ENCODE data around the gene REG1B. TPM values are rescaled to one million over a fixed set of nuclear protein-coding genes. Genes with fewer than 3 reads are reported as not detected.
"Not testable (repeated sequence)": the region's sequence is repeated elsewhere in the genome, so short reads cannot be mapped to it uniquely, and the experiment has no call there.

REG1B gene
- total RNA-seq, 1 donor from 2014 or later, result not detected

GRCh38 chr2:79084495-79085135, 3.2 kb downstream of the REG1B start:
- no peak for DNase-seq (ENCODE audit: low read depth, low spot score)

DNA sequence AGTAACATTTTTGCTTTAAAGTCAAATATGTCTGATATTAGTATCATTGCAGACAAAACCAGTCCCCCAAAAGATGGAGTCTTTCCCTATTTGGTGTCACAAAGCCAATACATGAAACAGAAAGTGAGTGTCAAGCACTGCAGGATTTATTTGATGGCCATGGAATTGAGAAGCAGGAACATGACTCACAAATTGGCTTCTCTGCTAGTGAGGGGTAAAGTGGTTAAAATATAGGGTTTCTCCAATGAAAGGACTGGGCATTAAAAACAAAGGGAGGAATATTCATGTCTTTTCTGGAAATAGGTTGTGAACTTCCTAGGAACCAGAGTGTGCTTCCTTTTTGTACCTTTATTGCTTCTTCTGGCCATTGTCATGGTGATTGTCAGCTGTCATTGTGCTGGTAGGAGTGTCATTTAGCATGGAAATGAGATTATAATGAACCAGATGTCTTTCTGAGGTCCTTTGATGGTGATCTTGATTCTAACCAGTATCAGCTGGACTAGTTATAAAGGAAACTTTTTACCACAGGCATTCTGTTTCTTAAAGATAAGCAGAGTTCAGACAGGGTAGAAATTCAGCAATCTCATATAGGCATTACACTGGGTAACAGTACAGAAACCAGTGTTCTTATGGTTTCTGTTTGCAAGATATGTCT, 4.1 kb downstream of the REG1B start:
- DNase-seq (ENCODE audit: low read depth, low spot score), result no peak

- no peak for DNase-seq (ENCODE audit: low read depth, low spot score)
Measured at GRCh38 chr2:79082987-79083386, 4.8 kb downstream of the REG1B start.

- no peak for DNase-seq (ENCODE audit: low read depth, low spot score)
Measured at GRCh38 chr2:79071078-79071477, 16.7 kb downstream of the REG1B start.

- DNase-seq (ENCODE audit: low read depth, low spot score), result no peak
Measured at GRCh38 chr2:79065201-79065600, 22.6 kb downstream of the REG1B start.

- not testable (repeated sequence) for DNase-seq (ENCODE audit: low read depth, low spot score)
Measured at GRCh38 chr2:79054769-79055168, 33.0 kb downstream of the REG1B start.

DNA sequence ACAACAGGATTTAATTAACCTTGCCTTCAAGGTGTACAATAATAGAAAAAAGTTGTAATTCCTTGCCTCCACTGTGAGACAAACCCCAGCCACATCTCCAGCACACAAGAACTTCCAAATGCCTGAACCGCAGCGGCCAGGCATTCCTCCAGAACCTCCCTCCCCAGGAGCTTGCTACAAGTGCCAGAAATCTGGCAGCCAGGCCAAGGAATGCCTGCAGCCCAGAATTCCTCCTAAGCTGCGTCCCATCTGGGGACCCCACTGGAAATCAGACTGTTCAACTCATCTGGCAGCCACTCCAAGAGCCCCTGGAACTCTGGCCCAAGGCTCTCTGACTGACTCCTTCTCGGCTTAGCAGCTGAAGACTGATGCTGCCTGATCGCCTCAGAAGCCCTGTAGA, 34.3 kb downstream of the REG1B start:
- DNase-seq (ENCODE audit: low read depth, low spot score), result not testable (repeated sequence)

GRCh38 chr2:79041032-79041448, 46.8 kb downstream of the REG1B start:
- DNase-seq (ENCODE audit: low read depth, low spot score), result no peak

- no peak for DNase-seq (ENCODE audit: low read depth, low spot score)
Measured at GRCh38 chr2:79039944-79040343, 47.8 kb downstream of the REG1B start.

Other genes with a start within 250 kb of the REG1B start
- gene REG3G, start 62.3 kb downstream of the REG1B start, total RNA-seq, result not detected in 2 replicates
- not detected in 2 replicates for gene REG1A, start 32.5 kb upstream of the REG1B start, total RNA-seq
- not detected in 2 replicates for gene REG3A, start 71.8 kb upstream of the REG1B start, total RNA-seq

Data from pulmonary artery endothelial cell (primary cell).